HG02884 (cell line): ENCODE results near the gene YJEFN3.
A peak's percentile ranks its signal among the peaks of the same experiment; 100 is the strongest.

ENCODE experiments used
- ATAC-seq: cut with Tn5 transposase; IDR thresholded peaks from one replicate; pipeline ENCODE4 v1.9.1; 2021; ENCODE audit warnings: mild to moderate bottlenecking, moderate library complexity; ENCODE audit not compliant: unreplicated experiment

The YJEFN3 gene, protein sequence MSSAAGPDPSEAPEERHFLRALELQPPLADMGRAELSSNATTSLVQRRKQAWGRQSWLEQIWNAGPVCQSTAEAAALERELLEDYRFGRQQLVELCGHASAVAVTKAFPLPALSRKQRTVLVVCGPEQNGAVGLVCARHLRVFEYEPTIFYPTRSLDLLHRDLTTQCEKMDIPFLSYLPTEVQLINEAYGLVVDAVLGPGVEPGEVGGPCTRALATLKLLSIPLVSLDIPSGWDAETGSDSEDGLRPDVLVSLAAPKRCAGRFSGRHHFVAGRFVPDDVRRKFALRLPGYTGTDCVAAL

DNA sequence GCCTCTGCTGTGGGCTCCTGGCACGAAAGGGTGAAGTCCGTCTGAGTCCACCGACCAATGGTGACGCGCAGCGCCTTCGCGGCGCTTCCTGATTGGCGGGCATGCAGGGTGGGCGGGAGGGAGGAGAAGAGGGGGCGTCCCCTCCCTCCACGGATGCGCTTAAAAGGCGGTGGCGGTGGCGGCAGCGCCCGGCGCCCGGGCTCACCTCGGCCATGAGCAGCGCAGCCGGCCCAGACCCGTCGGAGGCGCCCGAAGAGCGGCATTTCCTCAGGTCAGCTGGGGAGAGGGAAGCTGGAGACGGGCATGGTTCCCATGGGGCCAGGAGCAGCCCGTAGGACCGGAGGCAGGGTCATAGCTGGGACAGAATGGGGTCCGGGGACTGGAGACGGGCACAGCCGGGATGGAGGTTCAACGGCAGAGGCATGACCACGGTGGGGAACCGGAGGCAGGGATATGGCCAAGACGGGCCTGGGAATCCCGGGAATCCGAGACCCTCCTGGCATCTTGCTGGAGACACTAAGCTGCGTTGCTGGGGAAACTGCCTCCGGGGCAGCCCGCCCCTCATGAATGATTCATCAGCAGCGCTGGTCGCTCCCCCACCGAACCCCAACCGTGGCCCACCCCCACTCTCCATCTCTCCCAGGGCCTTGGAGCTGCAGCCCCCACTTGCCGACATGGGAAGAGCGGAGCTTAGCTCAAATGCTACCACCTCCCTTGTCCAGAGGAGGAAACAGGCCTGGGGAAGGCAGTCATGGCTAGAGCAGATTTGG is at the start of gene YJEFN3:
YJEFN3 (plus strand) TSS at position 191 of the 770 bp plus-strand sequence; CDS start at position 213, 22 bp downstream.
- ATAC-seq = no peak

DNA sequence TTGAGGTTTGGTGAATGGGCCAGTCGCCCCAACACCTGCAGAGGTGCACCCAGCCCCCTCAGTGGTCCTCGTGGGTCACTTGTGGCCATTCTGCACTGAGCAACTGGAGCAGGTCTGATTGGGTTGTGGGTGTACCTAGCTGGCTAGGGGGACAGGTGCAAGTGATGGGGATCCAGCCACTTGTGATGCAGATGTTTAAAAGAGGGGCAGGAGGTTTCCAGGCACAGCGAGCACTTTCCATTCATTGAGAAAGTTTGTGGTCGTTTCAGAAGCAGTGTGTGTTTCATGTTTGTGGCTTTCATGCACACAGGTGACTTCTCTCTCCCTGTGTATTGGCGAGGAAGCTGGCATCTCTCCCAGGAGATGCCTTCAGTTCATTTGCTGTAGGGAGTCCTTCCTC is 48.0 kb upstream of the YJEFN3 start:
- ATAC-seq = no peak

DNA sequence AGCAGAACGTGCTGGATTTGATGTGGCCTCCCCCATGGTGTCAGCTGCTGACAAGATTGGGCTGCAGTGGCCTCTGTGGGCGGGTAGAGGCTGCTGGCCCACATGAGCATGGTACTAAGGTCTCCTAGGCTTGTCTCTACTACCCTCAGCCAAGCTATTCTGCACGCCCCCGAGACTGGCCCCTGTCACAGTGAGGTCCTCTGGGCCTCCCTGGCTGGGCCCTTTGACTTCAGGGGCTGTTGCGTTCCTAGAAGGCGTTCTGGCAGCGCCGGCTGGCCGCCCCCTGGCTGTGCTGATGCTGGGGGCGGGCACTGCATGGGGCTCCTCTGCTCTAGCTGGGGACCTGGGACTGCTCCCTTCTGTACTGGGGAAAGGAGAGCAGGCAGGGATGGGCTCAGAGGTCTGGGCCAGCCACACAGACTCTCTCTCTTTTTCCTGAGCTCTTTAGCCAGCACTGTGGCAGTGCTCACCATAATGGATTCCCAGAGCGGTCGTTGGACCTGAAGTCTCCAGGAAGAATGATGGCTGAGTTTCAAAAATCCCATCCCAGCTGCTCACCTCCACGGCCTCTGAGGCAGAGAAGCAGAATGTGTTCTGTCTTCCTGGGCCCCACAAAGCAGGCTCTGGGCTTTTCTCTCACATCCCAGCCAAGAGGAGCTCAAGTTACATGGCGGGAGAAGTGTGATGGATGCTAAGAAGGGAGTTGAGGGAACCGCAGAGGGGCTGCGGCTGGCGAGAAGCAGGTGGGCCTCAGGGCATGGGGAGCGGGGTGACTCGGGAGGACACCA is 45.7 kb upstream of the YJEFN3 start:
- ATAC-seq = no peak

DNA sequence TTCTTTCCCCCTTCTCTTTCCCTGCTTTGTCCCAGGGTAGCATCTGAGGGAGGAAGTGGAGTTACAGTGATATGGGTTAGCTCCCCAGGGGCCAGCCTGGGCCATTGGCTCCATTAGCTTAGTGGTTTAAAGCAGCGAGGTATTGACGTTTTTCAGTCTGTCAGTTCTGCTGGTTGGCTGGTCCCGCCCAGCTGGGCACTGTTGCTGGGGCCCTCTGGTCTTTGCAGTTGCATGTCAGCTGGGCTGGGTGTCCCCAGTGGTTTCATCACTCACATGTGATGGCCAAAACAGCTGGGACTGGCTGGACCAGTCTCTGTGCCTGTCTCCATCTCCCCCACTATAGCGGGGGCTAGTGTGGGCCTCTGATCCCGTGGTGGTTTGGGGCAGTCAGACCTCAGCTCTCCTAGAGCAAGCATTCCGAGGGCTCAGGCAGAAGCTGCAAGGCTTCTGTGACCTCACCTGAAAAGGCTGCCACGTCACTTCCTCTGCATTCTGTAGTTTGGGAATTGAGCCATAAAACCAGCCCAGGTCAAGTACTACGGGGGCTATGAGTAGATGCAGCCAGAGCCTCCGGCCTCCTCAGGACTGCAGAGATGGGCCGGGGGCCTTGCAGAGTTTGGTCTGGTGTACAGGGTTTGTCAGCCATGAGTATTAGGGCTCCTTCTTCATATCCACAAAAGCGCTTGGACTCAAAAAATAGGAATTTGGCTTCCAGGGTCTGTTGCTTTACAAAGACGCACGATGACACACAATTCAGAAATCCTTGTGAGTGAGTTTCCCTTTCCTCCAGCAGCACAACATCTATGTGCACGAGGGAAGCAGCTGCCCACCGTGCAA is 43.3 kb upstream of the YJEFN3 start:
- ATAC-seq = no peak

DNA sequence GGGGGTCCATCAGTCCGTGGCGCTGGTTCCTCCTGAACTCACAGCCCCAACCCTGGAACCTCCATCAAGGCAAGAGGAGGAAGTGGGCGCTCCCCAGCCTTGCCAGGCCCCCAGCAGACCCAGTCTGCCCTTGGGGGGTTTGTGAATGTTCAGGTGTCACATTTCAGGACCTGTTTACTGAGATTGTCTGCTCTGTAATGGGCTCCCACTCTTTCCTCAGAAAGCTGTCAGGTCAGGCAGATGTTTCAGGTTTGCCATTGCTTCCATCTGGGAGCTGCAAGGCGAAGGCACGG is 42.8 kb upstream of the YJEFN3 start:
- no peak for ATAC-seq

DNA sequence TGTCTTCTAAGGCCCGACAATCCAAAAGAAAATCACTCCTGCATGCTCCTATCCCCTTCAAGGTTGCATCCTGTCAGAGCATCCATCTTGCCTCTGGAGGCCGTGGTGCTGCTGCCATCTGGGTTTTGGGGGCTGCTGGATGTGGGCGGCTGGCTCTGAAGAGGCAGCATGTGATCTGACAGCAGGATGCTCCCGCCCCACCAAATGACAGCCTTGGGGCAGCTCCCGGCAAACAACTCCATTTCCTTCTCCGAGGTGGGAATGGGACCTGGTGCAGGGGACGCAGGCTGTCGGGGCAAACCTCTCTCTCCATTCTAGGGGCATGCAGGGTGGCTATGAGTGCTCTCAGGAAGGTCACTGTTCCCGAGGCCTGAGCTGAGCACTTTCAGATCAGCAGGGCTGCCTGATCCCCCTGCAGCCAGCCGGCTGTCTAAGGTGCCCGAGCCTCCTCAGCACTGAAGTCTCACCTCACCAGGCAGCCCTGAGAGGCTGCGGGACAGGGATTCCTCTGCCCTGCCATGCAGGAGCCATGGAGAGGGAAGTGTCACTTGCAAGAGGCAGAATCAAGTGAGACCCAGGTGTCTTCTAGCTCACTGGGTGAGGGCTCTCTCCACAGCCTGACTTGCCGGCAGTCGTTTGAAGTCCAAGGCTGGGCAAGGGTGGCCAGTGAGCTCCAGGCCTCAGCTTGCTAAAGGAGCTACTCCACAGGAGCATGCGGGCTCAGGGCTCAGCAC is 42.2 kb upstream of the YJEFN3 start:
- no peak for ATAC-seq

DNA sequence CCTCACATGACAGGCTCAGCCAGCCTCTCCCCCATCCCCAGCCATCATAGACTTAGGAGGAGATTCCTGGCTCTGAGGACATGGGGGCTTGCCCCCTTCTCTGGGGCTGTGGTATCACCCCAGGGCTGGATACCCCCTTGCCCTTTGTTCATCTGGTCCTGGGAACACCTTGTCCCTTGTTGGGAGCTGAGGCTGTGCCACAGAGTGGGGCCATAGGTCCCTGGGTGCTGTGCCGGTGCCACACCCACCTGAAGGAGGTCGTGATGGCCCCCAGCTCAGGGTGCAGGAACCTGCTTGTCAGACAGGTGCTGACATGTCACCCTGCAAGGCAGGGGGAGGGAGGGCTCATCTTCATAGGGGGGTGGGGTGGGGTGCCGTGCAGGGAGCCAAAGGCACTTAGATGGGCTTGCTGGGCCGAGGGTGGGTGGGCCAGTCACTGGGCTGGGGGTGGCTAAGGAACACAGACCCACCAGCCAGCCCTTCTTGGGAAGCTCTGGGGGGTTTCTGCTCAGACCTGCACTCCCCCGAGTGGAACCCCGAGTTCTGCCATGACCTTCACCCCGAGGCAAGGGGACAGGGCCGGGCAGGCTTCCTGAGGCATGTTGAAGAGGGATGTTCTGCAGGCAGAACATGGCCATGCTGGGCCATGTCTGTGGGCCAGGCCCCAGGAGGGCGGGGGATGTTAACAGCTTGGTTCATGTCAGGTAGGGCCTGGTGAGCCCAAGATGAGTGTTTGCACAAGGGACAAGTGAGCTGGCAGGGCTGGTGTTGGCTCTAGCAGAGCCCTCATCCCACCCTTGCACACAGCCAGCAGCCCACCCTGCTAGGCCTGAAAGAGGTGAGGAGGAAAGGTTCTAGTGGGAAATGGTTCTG is 41.4 kb upstream of the YJEFN3 start:
- ATAC-seq = no peak

DNA sequence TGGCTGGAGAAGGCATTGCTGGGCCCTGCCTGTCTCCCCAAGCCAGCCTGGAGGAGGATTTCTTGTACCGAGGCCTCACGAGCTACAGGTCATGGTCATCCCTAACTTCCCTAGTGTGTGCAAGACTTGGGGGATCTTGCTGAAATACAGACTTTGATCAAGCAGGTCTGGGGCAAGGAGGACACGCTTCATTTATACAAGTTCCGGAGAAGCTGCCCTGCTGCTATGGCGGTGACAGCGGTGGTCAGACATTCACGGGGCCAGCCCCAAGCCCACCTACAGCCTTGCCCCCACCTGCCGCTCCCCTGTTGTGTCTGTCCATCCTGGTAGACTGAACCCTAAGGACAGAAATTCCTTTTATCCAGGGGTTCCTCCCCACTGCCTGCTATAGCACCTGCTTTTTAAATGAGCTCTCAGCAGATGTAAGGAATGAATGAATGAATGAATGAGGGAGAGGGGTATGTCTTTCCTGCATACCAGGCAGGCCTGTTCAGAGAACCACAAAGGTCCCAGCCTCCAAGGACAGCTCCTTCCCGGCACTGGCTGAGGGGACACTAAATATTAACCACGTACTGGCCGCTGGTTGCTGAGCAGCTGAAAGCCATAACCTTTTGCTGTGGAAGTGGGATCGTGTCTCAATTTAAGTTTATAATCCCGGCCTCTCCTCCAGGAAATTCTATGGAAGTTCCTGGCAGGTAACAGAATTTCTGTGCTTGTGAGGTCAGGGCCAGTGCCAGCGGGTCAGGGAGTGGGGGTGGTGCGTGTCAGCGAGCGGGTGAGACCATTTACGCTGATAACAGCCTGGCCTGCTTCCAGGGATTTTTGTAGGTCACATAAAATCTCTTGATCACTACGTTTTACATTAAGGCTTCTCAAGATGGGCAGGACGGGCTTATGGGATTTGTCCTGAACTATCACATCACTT is 40.5 kb upstream of the YJEFN3 start:
- ATAC-seq = no peak

DNA sequence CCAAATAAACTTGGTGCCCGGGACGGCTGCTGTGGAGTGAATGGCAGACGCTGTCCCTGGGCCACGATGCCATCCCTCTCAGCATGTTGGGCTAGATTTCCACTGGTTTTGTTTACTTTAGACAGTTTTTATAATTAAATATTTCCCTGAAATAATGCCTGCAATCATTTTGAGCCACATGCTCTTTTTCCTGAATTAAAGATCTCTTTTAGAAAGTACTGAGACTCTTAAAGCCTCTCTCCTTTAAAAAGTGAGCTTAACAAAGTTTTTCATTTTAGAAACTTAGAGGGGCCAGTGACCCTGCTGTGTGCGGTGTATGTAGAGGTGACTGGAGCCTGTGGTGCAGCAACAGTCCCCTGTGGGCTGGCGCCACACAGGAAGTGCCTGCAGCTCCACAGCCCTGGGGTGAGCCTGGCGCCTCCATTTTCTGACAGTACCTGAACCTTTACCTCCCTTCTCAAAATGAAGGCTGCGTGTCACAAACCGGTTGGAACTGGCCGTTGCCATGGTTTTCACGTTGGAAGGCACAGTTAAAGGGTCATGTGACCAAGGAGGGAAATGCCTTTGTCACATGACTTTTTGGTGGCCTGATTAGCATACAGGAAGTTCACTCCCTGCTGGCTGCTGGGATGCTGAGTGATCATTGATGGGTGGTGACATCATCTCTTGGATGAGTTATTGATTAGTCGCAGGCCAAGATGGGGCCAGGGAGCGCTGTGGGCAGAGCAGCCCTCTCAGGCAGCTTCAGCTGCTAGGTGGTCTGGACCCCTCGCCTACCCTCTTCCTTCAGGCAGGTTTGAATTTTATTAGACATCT is 39.6 kb upstream of the YJEFN3 start:
- ATAC-seq = peak; percentile 56

DNA sequence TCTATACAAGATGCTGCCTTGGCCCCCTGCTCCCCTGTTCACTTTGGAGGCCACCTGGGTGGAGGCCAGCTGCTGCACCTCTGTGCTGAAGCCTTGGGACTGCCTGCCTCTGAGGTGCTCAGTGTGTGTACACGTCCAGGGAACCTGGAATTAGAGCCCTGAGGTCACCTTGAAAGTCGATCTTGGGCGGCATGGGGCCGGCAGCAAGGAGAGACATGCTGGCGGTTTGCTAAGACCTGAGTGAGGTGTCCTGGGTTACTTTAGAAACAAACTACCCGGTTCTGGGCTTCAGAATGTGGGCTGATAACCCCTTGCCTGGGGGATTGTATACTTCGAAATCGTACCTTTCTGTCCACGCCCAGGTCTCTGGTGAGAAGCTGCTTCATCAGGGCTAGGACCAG is 38.9 kb upstream of the YJEFN3 start:
- ATAC-seq = no peak

DNA sequence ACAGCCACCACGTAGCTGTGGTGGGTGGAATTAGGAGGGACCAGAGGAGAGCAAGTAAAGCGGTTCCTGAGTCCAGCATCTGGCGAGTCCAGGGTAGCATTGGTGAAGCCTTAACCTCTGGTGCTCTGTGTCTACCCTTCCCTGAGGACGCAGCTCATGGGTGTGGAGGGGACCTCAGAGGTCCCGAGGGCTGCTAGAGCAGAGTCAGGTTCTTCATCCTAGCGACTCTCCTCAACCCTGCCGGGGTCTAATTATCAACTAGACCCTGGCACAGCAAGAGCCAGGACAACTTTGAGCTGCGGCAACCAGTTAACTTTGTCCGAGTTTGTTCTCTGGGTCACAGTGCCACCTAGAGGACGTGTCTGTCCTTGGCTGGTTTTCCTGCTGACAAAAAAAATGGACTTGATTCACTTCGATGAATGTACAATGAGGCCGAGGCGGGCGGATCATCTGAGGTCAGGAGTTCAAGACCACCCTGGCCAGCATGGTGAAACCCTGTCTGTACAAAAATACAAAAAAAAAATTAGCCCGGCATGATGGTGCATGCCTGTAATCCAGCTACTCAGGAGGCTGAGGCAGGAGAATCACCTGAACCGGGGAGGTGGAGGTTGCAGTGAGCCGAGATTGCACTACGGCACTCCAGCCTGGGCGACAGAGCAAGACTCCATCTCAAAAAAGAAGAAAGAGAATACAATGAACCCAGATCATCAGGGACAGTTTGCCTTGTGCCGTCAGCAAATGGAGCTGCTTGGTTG is 38.3 kb upstream of the YJEFN3 start:
- ATAC-seq = no peak

DNA sequence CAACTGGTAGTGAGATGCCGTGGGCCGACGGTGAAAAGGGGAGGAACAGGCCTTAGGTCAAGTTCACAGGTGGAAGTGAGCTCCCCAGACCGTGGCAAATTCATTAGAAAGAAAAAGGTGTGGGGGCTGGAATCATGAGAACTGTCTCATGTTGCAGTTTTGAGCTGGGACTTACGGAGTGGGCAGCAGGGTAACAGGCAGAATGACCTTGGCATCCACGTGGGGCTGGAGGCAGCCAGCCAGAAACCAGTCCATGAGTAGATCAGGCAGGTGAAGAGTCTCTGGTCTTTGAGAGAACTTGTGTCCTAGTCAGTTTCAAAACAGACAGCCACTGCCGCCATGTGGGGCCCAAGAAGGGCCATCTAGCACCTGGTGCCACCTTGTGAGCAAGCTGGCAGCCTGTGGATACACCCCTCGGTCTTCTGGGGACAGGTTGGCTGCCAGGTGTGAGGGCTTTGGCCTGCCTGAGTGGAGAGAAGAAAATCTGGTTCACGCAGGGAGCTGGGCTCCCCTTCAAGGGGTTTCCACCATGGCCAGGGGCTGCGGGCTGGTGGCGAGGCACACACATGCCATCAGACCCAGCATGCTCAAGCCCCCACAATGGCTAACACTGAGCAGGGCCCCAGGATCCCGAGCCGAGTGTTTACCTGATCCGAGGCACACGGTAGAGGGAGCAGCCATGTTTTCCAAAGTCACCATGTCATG is 37.2 kb upstream of the YJEFN3 start:
- ATAC-seq = no peak

DNA sequence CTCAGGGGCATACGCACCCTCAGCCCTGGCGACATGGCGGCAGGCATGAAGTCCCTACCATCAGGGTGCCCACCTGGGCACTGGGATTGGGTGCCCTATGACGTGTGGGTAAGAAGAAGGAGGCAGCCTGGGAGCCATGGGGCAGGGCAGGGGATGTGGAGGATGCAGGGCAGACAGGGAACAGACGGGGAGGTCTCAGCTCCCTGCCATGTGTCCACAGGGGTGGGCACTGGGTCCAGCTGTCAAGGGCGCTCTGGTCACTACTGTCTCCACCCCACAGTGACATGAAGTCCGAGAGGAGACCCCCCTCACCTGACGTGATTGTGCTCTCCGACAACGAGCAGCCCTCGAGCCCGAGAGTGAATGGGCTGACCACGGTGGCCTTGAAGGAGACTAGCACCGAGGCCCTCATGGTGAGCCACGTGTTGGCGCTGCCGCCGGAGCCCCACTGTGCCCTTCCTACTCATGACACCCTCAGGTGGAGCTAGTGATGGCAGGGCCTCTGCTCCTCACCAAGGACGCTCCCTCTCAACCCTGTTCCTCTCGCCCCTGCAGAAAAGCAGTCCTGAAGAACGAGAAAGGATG is 36.6 kb upstream of the YJEFN3 start:
- no peak for ATAC-seq

DNA sequence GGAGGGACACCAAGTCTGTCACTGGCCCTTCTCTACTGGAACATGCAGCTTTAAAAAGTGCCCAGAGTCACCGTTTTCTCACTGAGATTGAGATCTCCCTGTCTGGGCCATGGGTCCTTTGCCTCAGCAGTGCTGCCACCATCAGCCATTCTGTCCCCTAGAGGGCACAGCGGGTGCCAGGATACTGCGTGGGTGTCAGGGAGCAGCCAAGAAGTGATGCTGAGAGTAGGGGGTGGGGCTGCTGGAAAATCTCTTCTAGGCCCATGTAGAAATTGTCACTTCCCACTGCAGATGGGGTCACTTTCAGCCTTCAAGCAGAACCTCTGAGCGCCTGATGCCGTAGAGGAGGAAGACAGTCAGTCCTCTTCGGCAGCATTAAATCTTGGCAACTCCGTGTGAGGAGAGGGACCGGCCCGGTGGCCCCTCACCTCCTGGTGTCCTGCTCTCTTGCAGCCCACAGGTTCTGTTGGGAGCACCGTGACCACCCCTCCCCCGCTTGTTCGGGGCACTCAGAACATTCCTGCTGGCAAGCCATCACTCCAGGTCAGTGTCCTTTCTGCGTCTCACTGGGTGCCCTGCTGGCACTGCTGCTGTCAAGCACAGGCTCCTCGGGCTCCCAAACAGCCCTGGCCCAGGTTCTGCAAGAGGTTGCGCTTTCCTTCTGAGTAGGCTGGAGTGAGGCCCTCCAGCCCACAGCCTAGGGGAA is 34.7 kb upstream of the YJEFN3 start:
- no peak for ATAC-seq
